Colon (tissue), 2 donors: ENCODE data around the gene SLC27A1.

Experiments used
- FAIRE-seq: peaks from 2 replicates; lab custom pipeline; 2012; peaks lifted over from hg19 to GRCh38; lab: Jason Lieb, UNC
- donor health status: control.
- donor health status: control.

The SLC27A1 gene

GRCh38 chr19:17470068-17470841, at the start of gene SLC27A1:
Gene SLC27A1, plus strand, starts transcription at chr19:17470524. Its CDS starts 17 bp downstream, at chr19:17470541.
- no peak for FAIRE-seq

DNA sequence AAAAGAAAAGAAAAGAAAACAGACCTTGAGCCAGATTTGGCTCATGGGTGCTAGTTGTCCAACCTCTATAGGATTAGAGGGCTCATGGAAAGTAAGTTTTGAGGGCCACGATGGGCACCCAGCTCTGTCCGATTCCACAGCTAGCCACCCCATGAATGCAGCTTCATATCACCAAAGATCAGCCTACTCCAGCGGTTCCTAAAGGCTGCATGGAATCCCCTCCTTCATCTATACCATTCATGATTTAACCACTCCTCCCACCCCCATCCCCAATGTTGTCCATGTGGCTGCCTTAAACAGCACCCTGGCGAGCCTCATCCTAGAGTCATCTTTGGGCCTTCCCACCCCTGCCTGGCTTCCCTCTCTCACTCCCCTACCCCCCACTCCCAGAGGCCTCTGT, 48.4 kb upstream of the SLC27A1 start:
- no peak for FAIRE-seq

DNA sequence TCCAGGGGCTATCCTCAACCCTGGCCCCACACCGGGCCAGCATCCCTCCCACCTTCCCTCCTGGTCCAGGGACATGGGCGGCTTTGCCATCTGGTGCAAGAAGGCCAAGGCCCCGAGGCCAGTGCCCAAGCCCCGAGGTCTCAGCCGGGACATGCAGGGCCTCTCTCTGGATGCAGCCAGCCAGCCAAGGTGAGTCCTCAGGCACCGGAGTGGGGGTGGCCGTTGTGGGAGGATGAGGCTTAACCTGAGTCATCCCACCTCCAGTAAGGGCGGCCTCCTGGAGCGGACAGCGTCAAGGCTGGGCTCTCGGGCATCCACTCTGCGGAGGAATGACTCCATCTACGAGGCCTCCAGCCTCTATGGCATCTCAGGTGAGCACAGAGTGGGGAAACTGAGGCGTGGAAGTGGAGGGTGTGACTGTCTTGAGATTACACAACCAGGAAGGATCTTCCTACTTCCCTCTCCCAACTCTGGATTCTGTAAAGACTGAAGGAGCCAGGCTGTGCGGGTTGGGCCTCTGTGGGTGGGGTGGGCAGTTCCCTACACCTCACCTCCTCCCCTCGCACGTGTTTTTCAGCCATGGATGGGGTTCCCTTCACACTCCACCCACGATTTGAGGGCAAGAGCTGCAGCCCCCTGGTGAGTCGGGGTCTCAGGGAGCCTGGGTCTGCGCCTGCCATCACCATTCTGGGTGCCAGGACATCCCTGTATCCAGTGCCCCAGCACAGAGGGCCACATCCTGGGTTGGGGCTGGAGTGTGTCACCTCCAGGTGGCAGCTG, 46.7 kb upstream of the SLC27A1 start:
- FAIRE-seq = no peak

GRCh38 chr19:17424743-17425365, 45.5 kb upstream of the SLC27A1 start:
- no peak for FAIRE-seq

- no peak for FAIRE-seq
Observed at GRCh38 chr19:17429641-17430113, 40.6 kb upstream of the SLC27A1 start.

DNA sequence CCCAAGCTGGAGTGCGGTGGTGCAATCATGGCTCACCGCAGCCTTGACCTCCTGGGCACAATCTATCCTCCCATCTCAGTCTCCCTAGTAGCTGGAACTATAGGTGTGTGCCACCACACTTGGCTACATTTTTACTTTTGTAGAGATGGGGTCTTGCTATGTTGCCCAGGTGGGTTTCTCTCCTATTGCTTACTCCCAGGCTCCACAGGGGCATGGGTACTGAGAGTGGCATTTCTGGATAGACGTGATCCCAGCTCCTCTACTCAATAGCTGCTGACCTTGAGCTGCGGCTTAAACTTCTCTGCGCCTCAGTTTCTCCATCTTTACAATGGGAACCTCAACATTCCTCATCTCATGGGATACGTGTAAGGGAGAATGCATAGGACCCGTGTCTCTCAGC, 38.9 kb upstream of the SLC27A1 start:
- no peak for FAIRE-seq

GRCh38 chr19:17435218-17435617, 35.1 kb upstream of the SLC27A1 start:
- no peak for FAIRE-seq

DNA sequence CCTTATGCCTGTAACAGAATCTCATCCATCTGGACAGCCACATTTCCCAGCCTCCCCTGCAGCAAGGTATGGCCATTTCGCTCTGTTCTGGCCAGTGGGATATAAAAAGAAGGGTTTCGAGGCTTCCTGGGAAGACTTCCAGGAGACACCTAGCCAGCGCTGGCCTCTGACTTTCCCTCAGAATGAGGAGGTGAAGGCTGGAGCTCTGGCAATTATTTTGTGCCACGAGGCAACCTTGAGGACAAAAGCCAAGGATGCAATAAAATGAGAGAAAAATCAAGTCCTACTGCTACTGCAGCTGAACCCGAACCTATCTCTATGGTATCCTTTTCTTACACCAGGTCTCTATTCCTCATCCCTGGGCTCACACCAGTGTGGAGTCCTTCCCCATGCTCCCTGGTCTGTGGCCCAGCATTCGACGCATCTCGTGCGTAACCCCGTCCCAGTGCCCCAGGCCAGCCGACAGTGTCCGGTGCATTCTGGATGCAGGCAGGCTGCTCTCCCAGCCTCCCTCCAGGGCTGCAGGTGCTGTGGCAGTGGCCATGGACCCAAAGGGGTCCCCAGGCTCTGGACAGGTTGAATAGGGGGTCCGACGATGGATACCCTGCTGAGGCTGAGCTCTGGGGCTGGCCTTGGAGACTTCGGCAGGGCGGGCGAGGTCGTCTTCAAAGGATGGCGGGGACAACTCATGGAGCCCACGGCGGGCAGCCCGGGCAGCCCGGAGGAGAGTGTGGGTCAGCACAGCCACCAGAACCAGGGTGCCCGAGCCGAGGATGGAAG, 34.0 kb upstream of the SLC27A1 start:
- FAIRE-seq = no peak

GRCh38 chr19:17436874-17437267, 33.5 kb upstream of the SLC27A1 start:
- no peak for FAIRE-seq

DNA sequence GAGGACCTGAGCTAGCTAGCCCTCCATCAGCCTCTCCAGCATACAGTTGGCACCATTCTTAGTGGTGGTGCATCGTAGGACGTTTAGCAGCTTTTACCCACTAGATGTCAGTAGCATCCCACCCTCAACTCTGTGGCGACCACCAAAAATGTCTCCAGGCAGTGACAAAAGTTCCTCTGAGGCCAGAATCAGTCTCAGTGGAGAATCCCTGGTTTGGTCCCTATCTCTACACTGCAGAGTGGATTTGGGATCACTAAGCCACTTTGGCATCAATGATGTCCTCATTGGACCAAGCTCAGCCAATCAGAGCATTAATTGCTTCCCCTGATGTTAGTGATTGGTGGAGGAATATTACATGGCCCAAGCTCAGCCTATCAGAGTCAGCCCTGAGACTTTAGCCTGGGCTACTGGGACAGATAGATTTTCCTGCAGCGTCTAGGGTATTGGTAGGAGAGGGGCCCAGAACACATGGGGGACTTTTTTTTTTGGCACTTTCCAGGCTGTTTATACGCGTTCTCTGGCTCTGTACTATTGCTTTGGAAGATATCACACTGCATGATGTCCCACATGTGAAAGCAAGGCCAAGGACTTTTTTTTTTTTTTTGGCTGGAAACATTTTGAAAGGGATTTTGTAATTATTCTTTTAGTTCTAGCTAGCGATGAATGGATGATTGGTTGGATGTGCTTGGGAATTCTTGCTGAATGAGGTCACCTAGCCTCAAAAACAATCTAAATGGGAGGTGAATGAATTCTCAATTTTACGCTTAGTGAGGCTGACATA, 28.9 kb upstream of the SLC27A1 start:
- FAIRE-seq = no peak

DNA sequence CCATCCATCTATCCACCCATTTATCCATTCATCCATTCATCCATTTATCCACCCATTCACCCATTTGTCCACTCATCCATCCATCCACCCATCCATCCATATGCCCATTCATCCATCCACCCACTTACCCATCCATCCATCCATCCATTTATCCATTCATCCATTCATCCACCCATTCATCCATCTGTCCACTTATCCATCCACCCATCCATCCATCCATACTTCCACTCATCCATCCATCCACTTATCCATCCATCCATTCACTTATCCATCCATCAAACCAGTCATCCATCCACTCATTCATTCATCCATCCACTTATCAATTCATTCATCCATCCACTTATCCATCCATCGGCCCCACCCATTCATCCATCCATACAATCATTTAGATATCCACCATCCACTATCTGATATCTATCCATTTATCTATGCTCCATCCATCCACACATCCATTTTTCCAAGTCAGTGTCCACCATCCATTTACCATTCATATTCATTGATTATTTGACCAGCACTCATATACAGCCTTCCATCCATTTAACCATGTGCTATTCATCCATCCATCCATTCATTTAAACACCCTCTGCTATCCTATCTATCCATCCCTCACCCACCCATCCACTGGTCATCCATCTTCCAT, 24.7 kb upstream of the SLC27A1 start:
- no peak for FAIRE-seq

GRCh38 chr19:17447704-17448130, 22.6 kb upstream of the SLC27A1 start:
- no peak for FAIRE-seq

DNA sequence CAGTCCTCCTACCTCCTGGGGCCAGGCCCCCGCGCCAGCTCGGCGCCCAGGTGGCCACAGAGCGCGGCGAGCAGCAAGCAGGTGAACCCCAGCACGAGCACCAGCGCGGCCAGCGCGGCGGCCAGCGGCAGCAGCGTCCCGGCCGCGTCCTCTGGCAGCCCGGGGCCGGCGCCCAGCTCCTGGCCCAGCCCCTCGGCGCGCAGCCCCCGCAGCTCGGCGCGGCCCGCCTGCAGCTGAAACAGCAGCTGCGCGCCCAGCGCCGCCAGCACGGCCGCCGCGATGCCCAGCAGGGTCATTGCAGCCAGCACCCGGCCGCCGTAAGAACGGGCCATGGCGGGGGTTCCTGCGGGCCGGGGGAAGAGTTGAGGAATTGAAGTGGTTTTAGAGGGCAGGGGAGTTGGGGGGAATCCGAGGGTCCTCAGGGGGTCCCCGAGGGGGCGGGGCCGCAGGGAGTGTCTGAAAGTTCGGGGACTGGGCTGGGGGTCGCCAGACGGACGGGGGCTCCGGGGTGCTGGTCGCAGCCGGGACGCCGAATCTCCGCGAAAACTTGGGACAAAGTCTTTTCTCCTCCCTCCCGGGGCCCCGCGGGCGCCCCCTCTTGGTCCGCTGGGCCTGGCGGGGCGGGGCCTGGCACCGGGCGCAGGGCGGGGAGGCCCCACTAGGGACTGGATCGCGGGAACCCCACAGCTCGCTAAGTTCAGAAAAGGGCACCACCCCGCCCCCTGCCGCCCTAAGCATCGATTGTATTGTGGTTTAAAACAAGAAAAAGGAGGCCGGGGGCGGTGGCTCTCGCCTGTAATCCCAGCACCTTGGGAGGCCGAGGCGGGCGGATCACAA, 22.0 kb upstream of the SLC27A1 start, which contains the start of gene TMEM221:
TMEM221 (minus strand) TSS at position 538 of the 837 bp plus-strand sequence; CDS start at position 332, 206 bp downstream.
- no peak for FAIRE-seq

- FAIRE-seq = no peak
Observed at GRCh38 chr19:17450264-17451075, 19.9 kb upstream of the SLC27A1 start.

DNA sequence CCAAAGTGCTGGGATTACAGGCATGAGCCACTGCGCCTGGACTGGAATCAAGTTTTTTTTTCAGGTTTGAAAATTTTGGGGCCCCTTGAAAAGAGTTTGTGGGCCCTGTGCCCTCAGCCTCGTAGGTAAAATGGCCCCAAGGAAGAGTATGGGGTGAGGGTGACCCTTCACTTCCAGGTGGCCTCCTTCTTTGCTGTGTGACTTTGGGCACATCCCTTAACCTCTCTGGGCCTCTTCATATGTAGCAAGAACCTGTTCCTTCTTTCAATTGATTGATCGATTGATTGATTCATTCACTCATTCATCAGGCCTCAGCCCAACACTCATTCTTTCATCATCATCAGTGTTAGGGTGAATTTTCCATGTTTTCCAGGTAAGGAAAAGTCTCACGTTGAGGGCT, 18.5 kb upstream of the SLC27A1 start:
- FAIRE-seq = no peak

GRCh38 chr19:17454576-17455071, 15.7 kb upstream of the SLC27A1 start:
- no peak for FAIRE-seq

DNA sequence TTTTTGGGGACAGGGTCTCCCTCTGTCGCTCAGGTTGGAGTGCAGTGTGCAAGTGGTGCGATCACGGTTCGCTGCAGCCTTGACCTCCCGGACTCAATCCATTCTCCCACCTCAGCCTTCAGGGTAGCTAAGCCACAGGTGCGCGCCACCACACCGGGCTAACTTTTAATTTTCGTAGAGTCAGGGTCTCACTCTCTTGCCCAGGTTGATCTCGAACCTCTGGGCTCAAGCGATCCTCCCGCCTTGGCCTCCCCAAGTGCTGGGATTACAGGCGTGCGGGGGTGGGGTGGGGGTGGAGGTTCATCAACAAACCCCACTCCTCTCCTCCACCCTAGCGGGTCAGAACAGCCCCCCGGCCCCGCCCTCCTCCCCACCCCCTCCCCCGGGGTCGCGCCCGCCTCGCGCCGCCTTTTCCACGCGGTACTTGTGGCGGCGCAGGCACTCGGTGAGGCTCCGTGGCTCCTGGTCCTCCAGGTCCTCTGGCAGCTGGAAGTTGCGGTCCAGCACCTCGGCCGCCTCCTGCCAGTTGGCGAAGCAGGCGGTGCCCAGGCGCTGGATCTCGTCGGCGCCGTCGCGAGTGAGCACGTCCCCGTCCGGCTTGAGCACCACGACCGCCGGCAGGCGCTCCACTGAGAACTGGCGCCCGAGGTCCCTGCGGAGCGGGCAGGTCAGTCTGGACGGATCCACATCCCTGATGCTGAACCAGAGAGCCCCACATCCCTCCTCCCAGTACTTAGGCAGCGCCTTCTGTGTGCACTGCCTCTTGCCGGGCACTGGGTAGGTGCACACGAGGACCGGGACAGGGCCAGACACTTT, 14.8 kb upstream of the SLC27A1 start:
- FAIRE-seq = no peak

GRCh38 chr19:17456127-17456526, 14.2 kb upstream of the SLC27A1 start:
- no peak for FAIRE-seq
